NCI-H128 (cell line): ENCODE measurements around the gene AGPAT3.
"Not testable (repeated sequence)": the region's sequence is repeated elsewhere in the genome, so short reads cannot be mapped to it uniquely, and the experiment has no call there.

Source experiments
- DNase-seq: peaks from one replicate; lab custom pipeline; 2025; ENCODE audit not compliant: unreplicated experiment; lab: John Stamatoyannopoulos, UW

Gene AGPAT3

GRCh38 chr21:43834146-43834905 lies 30.7 kb upstream of the AGPAT3 start:
- no peak for DNase-seq

- DNase-seq = no peak
These were observed 30.0 kb upstream of the AGPAT3 start for GRCh38 chr21:43835050-43835449.

- DNase-seq = no peak
These were observed 29.2 kb upstream of the AGPAT3 start for GRCh38 chr21:43835861-43836260.

GRCh38 chr21:43836616-43837015 lies 28.4 kb upstream of the AGPAT3 start:
- no peak for DNase-seq

- DNase-seq = no peak
These were observed 24.8 kb upstream of the AGPAT3 start for GRCh38 chr21:43840259-43840658.

GRCh38 chr21:43842742-43843141 lies 22.3 kb upstream of the AGPAT3 start:
- DNase-seq = no peak

GRCh38 chr21:43844906-43845305 lies 20.1 kb upstream of the AGPAT3 start:
- not testable (repeated sequence) for DNase-seq

GRCh38 chr21:43845386-43845785 lies 19.6 kb upstream of the AGPAT3 start:
- DNase-seq = no peak

GRCh38 chr21:43846430-43846829 lies 18.6 kb upstream of the AGPAT3 start:
- no peak for DNase-seq

GRCh38 chr21:43847301-43847700 lies 17.7 kb upstream of the AGPAT3 start:
- DNase-seq = no peak

- no peak for DNase-seq
These were observed 16.3 kb upstream of the AGPAT3 start for GRCh38 chr21:43848771-43849170.

- no peak for DNase-seq
These were observed 15.3 kb upstream of the AGPAT3 start for GRCh38 chr21:43849532-43850299.

- DNase-seq = no peak
These were observed 14.2 kb upstream of the AGPAT3 start for GRCh38 chr21:43850728-43851295.

GRCh38 chr21:43851593-43851992 lies 13.4 kb upstream of the AGPAT3 start:
- DNase-seq = no peak

GRCh38 chr21:43853851-43854772 lies 10.9 kb upstream of the AGPAT3 start:
- DNase-seq = no peak

GRCh38 chr21:43854773-43855633 lies 10.0 kb upstream of the AGPAT3 start:
- no peak for DNase-seq

- no peak for DNase-seq
These were observed 9.1 kb upstream of the AGPAT3 start for GRCh38 chr21:43855955-43856354.

- DNase-seq = no peak
These were observed 6.0 kb upstream of the AGPAT3 start for GRCh38 chr21:43858806-43859648.

- DNase-seq = no peak
These were observed 5.2 kb upstream of the AGPAT3 start for GRCh38 chr21:43859747-43860214.
